ENCODE results near the gene FILIP1L. TPM values are rescaled to one million over a fixed set of nuclear protein-coding genes. Genes with fewer than 3 reads are reported as not detected.

The FILIP1L gene
- total and polyA plus RNA-seq, 2 of the 13 experiments (the other 11 are each of a cell fraction or from before 2014, with no cell fraction given) = 8.1 to 187 TPM

- H2AFZ ChIP-seq (ENCODE audit: low read length) = no peak overlapping the region
- no peak for DNase-seq (ENCODE audit: low spot score)
- no peaks in the 10 kb centered on the region for H3K9me3 ChIP-seq (ENCODE audit: low read length)
- BruUV-seq (replicated peaks) = TSS peak; percentile 44
- TF ChIP-seq POLR2G (IDR thresholded peaks at IDR 0.05; ENCODE audit: low read depth, low read length) (peak; percentile 59), SOX6 (IDR thresholded peaks at IDR 0.05) (no peak), SOX6 (CRISPR knock-in tag; IDR thresholded peaks at IDR 0.05) (0 out of 2 replicates have a peak, but pooled peaks have one; percentile 6), NR2F2 (IDR thresholded peaks at IDR 0.05; ENCODE audit: borderline replicate concordance, low read depth) (no peak)
- in situ Hi-C loops (cut with HindIII; ENCODE audit: extremely low pct_ligation_motif_present, low pct_unique_long_range_greater_than_20kb) = loop anchor here (25.0 kb wide), 1 partner anchor 741 kb away; no protein-coding TSS in a partner anchor
- ATAC-seq = no peak
- intact Hi-C loops (cut with micrococcal nuclease; ENCODE audit: unreplicated experiment) = no loop called here
- peaks cover 37% of the 10 kb centered on the region for H3K4me1 ChIP-seq (ENCODE audit: insufficient read depth, low read length)
- H3K27me3 ChIP-seq (ENCODE audit: control insufficient read depth in 1 of 2, insufficient read depth in 2 of 2, low read length in 2 of 2) = no peaks in the 10 kb centered on the region
- H3K9ac ChIP-seq (ENCODE audit: insufficient read depth, low read depth, low read length) = no peak overlapping the region
- ChIA-PET CTCF (ENCODE audit: low intra/inter-chr PET ratio, low total read pairs) (no interaction called here), POLR2A (interaction anchor here (0.8 to 1.0 kb wide), 2 partner anchors 14 to 415 kb away, joined by 3 to 4 read pairs; partner anchors contain the start of gene TBC1D23)
- H4K20me1 ChIP-seq (ENCODE audit: insufficient read depth, low read length) = peaks cover 19% of the 10 kb centered on the region
- no peak overlapping the region for H3K4me3 ChIP-seq (replicated peaks in 1 of 3; ENCODE audit: insufficient read depth in 1 of 3, low read depth in 2 of 3, low read length in 3 of 3)
- no peak for FAIRE-seq
- peaks cover 13% of the 10 kb centered on the region for H3K79me2 ChIP-seq (ENCODE audit: insufficient read depth, low read length)
- H3K27ac ChIP-seq (ENCODE audit: extremely low read length, insufficient read depth, low read length) = peak overlapping the region; percentile 62
- H3K36me3 ChIP-seq (replicated peaks in 1 of 2; ENCODE audit: control insufficient read depth in 1 of 2, insufficient read depth in 2 of 2, low read length in 2 of 2) = peaks cover 14 to 23% of the 10 kb centered on the region in 2 experiments
- 96% methylated on average over 2 of the region's 2 CpGs for WGBS (ENCODE audit: low lambda C conversion rate)
- no peak overlapping the region for H3K4me2 ChIP-seq (ENCODE audit: low read depth, low read length)
Measured at GRCh38 chr3:99845999-99846398, 268.3 kb downstream of the FILIP1L start.

DNA sequence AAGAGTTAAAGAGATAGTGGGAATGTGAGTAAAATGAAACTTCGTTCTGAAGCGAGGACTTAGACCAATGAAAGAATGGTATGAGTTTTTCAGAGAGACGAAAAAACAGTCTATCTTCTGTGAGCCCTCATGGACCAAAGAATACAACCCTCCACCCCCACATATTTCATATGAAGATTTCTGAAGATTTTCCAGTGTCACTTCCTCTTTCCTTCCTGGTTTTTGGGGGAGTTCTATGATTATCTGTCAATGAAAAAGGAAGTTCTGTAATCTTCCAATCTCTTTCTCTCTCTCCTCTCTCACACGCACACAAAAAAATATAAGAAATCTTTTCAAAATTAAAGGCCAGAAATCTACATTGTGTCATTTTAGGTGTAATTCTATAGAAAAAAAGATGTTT, 269.0 kb downstream of the FILIP1L start:
- Histone ChIP-seq H3K4me1 (ENCODE audit: insufficient read depth, low read length) (peaks cover 37% of the 10 kb centered on the region), H3K4me3 (replicated peaks in 1 of 3; ENCODE audit: insufficient read depth in 1 of 3, low read depth in 2 of 3, low read length in 3 of 3) (no peak overlapping the region), H3K9ac (ENCODE audit: insufficient read depth, low read depth, low read length) (no peak overlapping the region), H3K79me2 (ENCODE audit: insufficient read depth, low read length) (peaks cover 13% of the 10 kb centered on the region), H4K20me1 (ENCODE audit: insufficient read depth, low read length) (peaks cover 19% of the 10 kb centered on the region), H2AFZ (ENCODE audit: low read length) (no peak overlapping the region), H3K27ac (ENCODE audit: extremely low read length, insufficient read depth, low read length) (no peak overlapping the region), H3K4me2 (ENCODE audit: low read depth, low read length) (no peak overlapping the region), H3K9me3 (ENCODE audit: low read length) (no peaks in the 10 kb centered on the region), H3K27me3 (ENCODE audit: control insufficient read depth in 1 of 2, insufficient read depth in 2 of 2, low read length in 2 of 2) (no peaks in the 10 kb centered on the region), H3K36me3 (replicated peaks in 1 of 2; ENCODE audit: control insufficient read depth in 1 of 2, insufficient read depth in 2 of 2, low read length in 2 of 2) (peaks cover 10 to 17% of the 10 kb centered on the region in 2 experiments)
- intact Hi-C loops (cut with micrococcal nuclease; ENCODE audit: unreplicated experiment) (no loop called here), in situ Hi-C loops (cut with HindIII; ENCODE audit: extremely low pct_ligation_motif_present, low pct_unique_long_range_greater_than_20kb) (loop anchor here (25.0 kb wide), 1 partner anchor 742 kb away; no protein-coding TSS in a partner anchor)
- no peak for FAIRE-seq
- CTCF ChIA-PET (ENCODE audit: low intra/inter-chr PET ratio, low total read pairs) = no interaction called here
- POLR2A ChIA-PET = interaction anchor here (1.4 to 2.1 kb wide), 2 partner anchors 27 to 415 kb away, joined by 3 to 9 read pairs; partner anchors contain the start of genes CMSS1 and TBC1D23
- no peak for DNase-seq (ENCODE audit: low spot score)
- ATAC-seq = no peak
- WGBS (ENCODE audit: low lambda C conversion rate) = 97% methylated on average over 4 of the region's 4 CpGs
- BruUV-seq (replicated peaks) = no TSS peak
- TF ChIP-seq ZNF362 (CRISPR knock-in tag; IDR thresholded peaks at IDR 0.05; ENCODE audit: borderline replicate concordance) (no peak), ZNF275 (CRISPR knock-in tag; IDR thresholded peaks at IDR 0.05; ENCODE audit: borderline replicate concordance) (no peak), STAG1 (CRISPR knock-in tag; IDR thresholded peaks at IDR 0.05) (no peak), RFX3 (CRISPR knock-in tag; IDR thresholded peaks at IDR 0.05) (no peak), ZBTB7A (CRISPR knock-in tag; IDR thresholded peaks at IDR 0.05) (no peak), GLMP (CRISPR knock-in tag; IDR thresholded peaks at IDR 0.05; ENCODE audit: borderline replicate concordance) (no peak), GFI1 (CRISPR knock-in tag; IDR thresholded peaks at IDR 0.05; ENCODE audit: borderline replicate concordance) (no peak), ZNF614 (CRISPR knock-in tag; IDR thresholded peaks at IDR 0.05; ENCODE audit: borderline replicate concordance) (no peak), SIN3B (IDR thresholded peaks at IDR 0.05; ENCODE audit: low read length) (no peak), TFDP2 (CRISPR knock-in tag; IDR thresholded peaks at IDR 0.05) (no peak), SOX5 (CRISPR knock-in tag; IDR thresholded peaks at IDR 0.05; ENCODE audit: borderline replicate concordance) (no peak)

Data from HepG2 (cell line).